Chondrocyte (in vitro differentiated cells): ENCODE results near the gene RAPGEF5. TPM values are rescaled to one million over a fixed set of nuclear protein-coding genes. Genes with fewer than 3 reads are reported as not detected.

Experiments
- DNase-seq: peaks from one replicate; pipeline ENCODE4 v3.0.0; 2021; ENCODE audit warnings: mixed read lengths, low spot score
- H3K27ac Mint-ChIP-seq: one replicate; pipeline ENCODE4 v1.8.0; 2021; ENCODE audit warnings: mild to moderate bottlenecking, moderate library complexity, mixed read lengths; ENCODE audit not compliant: unreplicated experiment
- H3K27me3 Mint-ChIP-seq: 2 replicates; pipeline ENCODE4 v1.8.0; 2021; ENCODE audit warnings: low read depth, mixed read lengths
- H3K36me3 Mint-ChIP-seq: 2 replicates; pipeline ENCODE4 v1.8.0; 2021; ENCODE audit warnings: low read depth, mixed read lengths
- H3K4me1 Mint-ChIP-seq: 2 replicates; pipeline ENCODE4 v1.8.0; 2021; ENCODE audit warnings: low read depth, mild to moderate bottlenecking, mixed read lengths
- H3K4me3 Mint-ChIP-seq: one replicate; pipeline ENCODE4 v1.8.0; 2021; ENCODE audit warnings: mild to moderate bottlenecking, moderate library complexity, mixed read lengths; ENCODE audit not compliant: unreplicated experiment
- H3K9me3 Mint-ChIP-seq: 2 replicates; pipeline ENCODE4 v1.8.0; 2021; ENCODE audit warnings: low read depth, mixed read lengths
- CTCF ChIP-seq: fragments of 200-600 bp; sonication (generic); IDR thresholded peaks from 2 replicates; pipeline ENCODE4 v1.5.0; 2021; ENCODE audit warnings: antibody characterized with exemption, mild to moderate bottlenecking, moderate library complexity
- total RNA-seq: library from RNA; stranded (reverse); gene quantifications from 3 replicates; pipeline ENCODE4 v1.2.1, GENCODE V29; 2021

RAPGEF5 gene
- total RNA-seq, 1 donor from 2014 or later, result 2.2 TPM

- Mint-ChIP-seq H3K4me1 (no peaks in the 10 kb centered on the region), H3K4me3 (no peak overlapping the region), H3K36me3 (peaks cover 2% of the 10 kb centered on the region), H3K27ac (no peak overlapping the region), H3K27me3 (peaks cover 24% of the 10 kb centered on the region), H3K9me3 (peaks cover 13% of the 10 kb centered on the region)
- TF ChIP-seq CTCF, result no peak
- no peak for DNase-seq
Observed at GRCh38 chr7:22181663-22182062, 175.3 kb downstream of the RAPGEF5 start.

- H3K4me1 Mint-ChIP-seq, result no peaks in the 10 kb centered on the region
- no peak overlapping the region for H3K4me3 Mint-ChIP-seq
- peaks cover 2% of the 10 kb centered on the region for H3K36me3 Mint-ChIP-seq
- no peak overlapping the region for H3K27ac Mint-ChIP-seq
- peaks cover 13% of the 10 kb centered on the region for H3K9me3 Mint-ChIP-seq
- H3K27me3 Mint-ChIP-seq, result peaks cover 23% of the 10 kb centered on the region
- TF ChIP-seq CTCF, result no peak
- no peak for DNase-seq
Observed at GRCh38 chr7:22179442-22179879, 177.5 kb downstream of the RAPGEF5 start.

- H3K36me3 Mint-ChIP-seq, result peaks cover 2% of the 10 kb centered on the region
- H3K27me3 Mint-ChIP-seq, result peaks cover 22% of the 10 kb centered on the region
- no peak overlapping the region for H3K4me3 Mint-ChIP-seq
- peaks cover 13% of the 10 kb centered on the region for H3K9me3 Mint-ChIP-seq
- TF ChIP-seq CTCF, result no peak
- no peak overlapping the region for H3K27ac Mint-ChIP-seq
- DNase-seq, result no peak
- H3K4me1 Mint-ChIP-seq, result no peaks in the 10 kb centered on the region
Observed at GRCh38 chr7:22178735-22179134, 178.2 kb downstream of the RAPGEF5 start.

- H3K36me3 Mint-ChIP-seq, result peaks cover 2% of the 10 kb centered on the region
Observed at GRCh38 chr7:22176791-22177412, 180.1 kb downstream of the RAPGEF5 start.

GRCh38 chr7:22174574-22174953 is 182.4 kb downstream of the RAPGEF5 start:
- Mint-ChIP-seq H3K36me3 (peaks cover 2% of the 10 kb centered on the region), H3K4me1 (no peaks in the 10 kb centered on the region), H3K9me3 (peaks cover 2% of the 10 kb centered on the region), H3K27me3 (peaks cover 2% of the 10 kb centered on the region), H3K4me3 (no peak overlapping the region), H3K27ac (no peak overlapping the region)
- TF ChIP-seq CTCF, result no peak
- no peak for DNase-seq

More at GRCh38 chr7:22176791-22177412, 180.1 kb downstream of the RAPGEF5 start:
- Mint-ChIP-seq H3K4me1 (no peaks in the 10 kb centered on the region), H3K4me3 (no peak overlapping the region), H3K27ac (no peak overlapping the region), H3K9me3 (peaks cover 13% of the 10 kb centered on the region), H3K27me3 (peaks cover 17% of the 10 kb centered on the region)
- DNase-seq, result no peak
- TF ChIP-seq CTCF, result no peak
